Vagina (tissue), 2 donors: ENCODE results near the gene ATP13A2. TPM values are rescaled to one million over a fixed set of nuclear protein-coding genes. Genes with fewer than 3 reads are reported as not detected.

Source experiments
- DNase-seq, 2 donors: peaks; one replicate each; pipeline ENCODE4 v3.0.0-alpha.2; 2017; ENCODE audit errors: extremely low spot score in 2 of 2
- H3K27ac ChIP-seq: fragments of 200-600 bp; sonication (generic); one replicate; pipeline ENCODE4 v1.5.1; 2019
- H3K27me3 ChIP-seq: fragments of 200-600 bp; sonication (generic); one replicate; pipeline ENCODE4 v1.5.1; 2019
- H3K36me3 ChIP-seq, 2 donors: fragments of 200-600 bp; sonication (generic); one replicate each; pipeline ENCODE4 v1.5.1; 2017 to 2019
- H3K4me1 ChIP-seq: fragments of 200-600 bp; sonication (generic); one replicate; pipeline ENCODE4 v1.5.1; 2019
- H3K4me3 ChIP-seq, 2 donors: fragments of 200-600 bp; sonication (generic); 1 replicate in 1 of 2; 2 replicates in 1 of 2; pipeline ENCODE4 v1.5.1; 2016 to 2019
- H3K9me3 ChIP-seq: fragments of 200-600 bp; sonication (generic); one replicate; pipeline ENCODE4 v1.5.1; 2019
- CTCF ChIP-seq, 3 experiments: fragments of 450-650 bp in 2 of 3; fragments of 200-600 bp in 1 of 3; sonication (generic) in 1 of 3; IDR thresholded peaks; one replicate each; pipeline ENCODE4 v1.5.1; 2017 to 2019; ENCODE audit warnings: antibody characterized with exemption in 3 of 3, mild to moderate bottlenecking in 2 of 3, moderate library complexity in 2 of 3
- POLR2A ChIP-seq, 2 donors: fragments of 450-650 bp; IDR thresholded peaks; one replicate each; pipeline ENCODE4 v1.6.1; 2017; ENCODE audit warnings: antibody characterized with exemption in 2 of 2, mild to moderate bottlenecking in 2 of 2, moderate library complexity in 2 of 2
- POLR2AphosphoS5 ChIP-seq, 2 donors: sonication (generic); formaldehyde crosslinking; IDR thresholded peaks; one replicate each; pipeline ENCODE4 v1.9.0; 2017; ENCODE audit warnings: antibody characterized with exemption in 2 of 2, mild to moderate bottlenecking in 2 of 2, low read depth in 1 of 2; ENCODE audit not compliant: insufficient read depth in 1 of 2
- intact Hi-C: fragments of 100-400 bp; cut with DNase I; formaldehyde crosslinking; loops from one replicate; pipeline ENCODE4 v1.15.1; 2023
- total RNA-seq: library from RNA; depleted of rRNA; stranded (reverse); fragments of >200 nt; gene quantifications from one replicate; pipeline ENCODE4 v1.2.3, GENCODE V29; 2016

ATP13A2 gene
- total RNA-seq, 1 donor from 2014 or later = 31.7 TPM

GRCh38 chr1:17001760-17002523 is 9.8 kb downstream of the ATP13A2 start:
- H3K27me3 ChIP-seq = no peaks in the 10 kb centered on the region
- intact Hi-C loops = no loop called here
- no peak overlapping the region for H3K4me3 ChIP-seq
- H3K4me1 ChIP-seq = no peaks in the 10 kb centered on the region
- H3K27ac ChIP-seq = no peak overlapping the region
- H3K9me3 ChIP-seq = no peaks in the 10 kb centered on the region
- peaks cover 0 to 38% of the 10 kb centered on the region in 2 donors for H3K36me3 ChIP-seq
- DNase-seq = no peak
- TF ChIP-seq CTCF (IDR thresholded peaks at IDR 0.05) (no peak), POLR2A (IDR thresholded peaks at IDR 0.05) (no peak), POLR2AphosphoS5 (IDR thresholded peaks at IDR 0.05; ENCODE audit: insufficient read depth in 1 of 2, low read depth in 1 of 2) (no peak)

- Histone ChIP-seq H3K27ac (no peak overlapping the region), H3K36me3 (peaks cover 0 to 43% of the 10 kb centered on the region in 2 donors), H3K4me3 (no peak overlapping the region), H3K27me3 (no peaks in the 10 kb centered on the region), H3K4me1 (no peaks in the 10 kb centered on the region), H3K9me3 (no peaks in the 10 kb centered on the region)
- intact Hi-C loops = no loop called here
- no peak for TF ChIP-seq CTCF (IDR thresholded peaks at IDR 0.05)
- TF ChIP-seq POLR2AphosphoS5 (IDR thresholded peaks at IDR 0.05; ENCODE audit: insufficient read depth in 1 of 2, low read depth in 1 of 2) = no peak
- no peak for TF ChIP-seq POLR2A (IDR thresholded peaks at IDR 0.05)
- DNase-seq = no peak
These were observed 11.9 kb downstream of the ATP13A2 start for GRCh38 chr1:16999863-17000262.

- H3K36me3 ChIP-seq = peaks cover 0 to 32% of the 10 kb centered on the region in 2 donors
- no peaks in the 10 kb centered on the region for H3K27me3 ChIP-seq
- no peaks in the 10 kb centered on the region for H3K9me3 ChIP-seq
- H3K4me3 ChIP-seq = no peak overlapping the region
- no peak for DNase-seq
- TF ChIP-seq CTCF (IDR thresholded peaks at IDR 0.05) (no peak), POLR2A (IDR thresholded peaks at IDR 0.05) (no peak), POLR2AphosphoS5 (IDR thresholded peaks at IDR 0.05; ENCODE audit: insufficient read depth in 1 of 2, low read depth in 1 of 2) (no peak)
- no peak overlapping the region for H3K27ac ChIP-seq
- intact Hi-C loops = no loop called here
- no peaks in the 10 kb centered on the region for H3K4me1 ChIP-seq
These were observed 13.1 kb downstream of the ATP13A2 start for GRCh38 chr1:16998589-16998988.

- Histone ChIP-seq H3K27me3 (no peaks in the 10 kb centered on the region), H3K9me3 (no peaks in the 10 kb centered on the region), H3K4me3 (no peak overlapping the region), H3K4me1 (no peaks in the 10 kb centered on the region), H3K27ac (no peak overlapping the region), H3K36me3 (peaks cover 0 to 23% of the 10 kb centered on the region in 2 donors)
- TF ChIP-seq POLR2AphosphoS5 (IDR thresholded peaks at IDR 0.05; ENCODE audit: insufficient read depth in 1 of 2, low read depth in 1 of 2) = no peak
- no peak for TF ChIP-seq CTCF (IDR thresholded peaks at IDR 0.05)
- TF ChIP-seq POLR2A (IDR thresholded peaks at IDR 0.05) = no peak
- intact Hi-C loops = no loop called here
- no peak for DNase-seq
These were observed 14.9 kb downstream of the ATP13A2 start for GRCh38 chr1:16996845-16997244.

- no peak for DNase-seq
- H3K36me3 ChIP-seq = peaks cover 0 to 30% of the 10 kb centered on the region in 2 donors
- H3K4me1 ChIP-seq = no peaks in the 10 kb centered on the region
- H3K9me3 ChIP-seq = no peaks in the 10 kb centered on the region
- no peak overlapping the region for H3K4me3 ChIP-seq
- no peak for TF ChIP-seq POLR2AphosphoS5 (IDR thresholded peaks at IDR 0.05; ENCODE audit: insufficient read depth in 1 of 2, low read depth in 1 of 2)
- TF ChIP-seq POLR2A (IDR thresholded peaks at IDR 0.05) = no peak
- TF ChIP-seq CTCF (IDR thresholded peaks at IDR 0.05) = no peak
- no peaks in the 10 kb centered on the region for H3K27me3 ChIP-seq
- intact Hi-C loops = no loop called here
- H3K27ac ChIP-seq = no peak overlapping the region
These were observed 18.1 kb downstream of the ATP13A2 start for GRCh38 chr1:16993521-16994038.
